B cell (primary cell): ENCODE measurements around the gene TCF7L2. TPM values are rescaled to one million over a fixed set of nuclear protein-coding genes. Genes with fewer than 3 reads are reported as not detected.

Experiments
- ATAC-seq: fragments of 200-7000 bp; cut with Tn5 transposase; one replicate; pipeline ENCODE4 v1.10.0; 2021; ENCODE audit warnings: low read depth, mild to moderate bottlenecking, moderate number of reproducible peaks, moderate library complexity
- CTCF ChIA-PET: fragments of 350-600 bp; sonication (Branson Sonifier 250); formaldehyde crosslinking; loops from one replicate; lab custom pipeline; 2021; ENCODE audit warnings: antibody characterized with exemption, inconsistent platforms; lab: Charles Lee
- POLR2A ChIA-PET: fragments of 350-600 bp; sonication (Branson Sonifier 250); formaldehyde crosslinking; loops from one replicate; lab custom pipeline; 2021; ENCODE audit warnings: antibody characterized with exemption; lab: Charles Lee
- DNase-seq: peaks from one replicate; pipeline ENCODE4 v3.0.0; 2013
- H2AFZ ChIP-seq: 2 replicates; pipeline ENCODE4 v1.6.1; 2012; ENCODE audit warnings: mild to moderate bottlenecking, low read depth, low read length; ENCODE audit not compliant: insufficient read depth, poor library complexity, severe bottlenecking
- H3K27ac ChIP-seq, 2 donors: 1 replicate in 1 of 2; 2 replicates in 1 of 2; pipeline ENCODE4 v1.5.1; 2012 to 2013; ENCODE audit warnings: low read length in 2 of 2, mild to moderate bottlenecking in 2 of 2, moderate library complexity in 1 of 2
- H3K27me3 ChIP-seq, 4 experiments: fragments of 200-600 bp in 1 of 4; sonication (generic) in 1 of 4; replicated peaks in 1 of 4; 1 replicate in 2 of 4; 2 replicates in 2 of 4; pipeline versions ENCODE4 v1.6.1 to v1.7.0; 2013 to 2016; ENCODE audit warnings: low read length in 3 of 4, mild to moderate bottlenecking in 2 of 4, mixed read lengths in 1 of 4, moderate library complexity in 1 of 4; ENCODE audit not compliant: insufficient read depth in 4 of 4, control insufficient read depth in 3 of 4; ENCODE audit errors: control extremely low read depth in 1 of 4
- H3K36me3 ChIP-seq, 2 experiments: replicated peaks in 1 of 2; 1 replicate in 1 of 2; 2 replicates in 1 of 2; pipeline versions ENCODE4 v1.6.1 to v1.7.1; 2013; ENCODE audit warnings: low read length in 1 of 2; ENCODE audit not compliant: insufficient read depth in 2 of 2, control insufficient read depth in 1 of 2; ENCODE audit errors: control extremely low read depth in 1 of 2, extremely low read depth in 1 of 2
- H3K4me1 ChIP-seq, 2 donors: fragments of 200-600 bp in 1 of 2; sonication (generic) in 1 of 2; 1 replicate in 1 of 2; 2 replicates in 1 of 2; pipeline versions ENCODE4 v1.5.1 to v1.6.1; 2013 to 2017; ENCODE audit warnings: low read length in 2 of 2; ENCODE audit not compliant: control insufficient read depth in 2 of 2, insufficient read depth in 2 of 2
- H3K4me2 ChIP-seq: replicated peaks from 2 replicates; pipeline ENCODE3; 2012; ENCODE audit warnings: mild to moderate bottlenecking, low read depth, low read length; ENCODE audit not compliant: poor library complexity, severe bottlenecking
- H3K4me3 ChIP-seq, 5 experiments: fragments of 200-600 bp in 1 of 5; sonication (generic) in 1 of 5; 1 replicate in 3 of 5; 2 replicates in 2 of 5; pipeline versions ENCODE4 v1.5.1 to v1.7.0; 2011 to 2016; ENCODE audit warnings: low read length in 4 of 5, mild to moderate bottlenecking in 4 of 5, low read depth in 2 of 5, control low read depth in 1 of 5, moderate library complexity in 1 of 5; ENCODE audit not compliant: insufficient read depth in 1 of 5; ENCODE audit errors: control extremely low read depth in 1 of 5, extremely low read depth in 1 of 5
- H3K79me2 ChIP-seq: fragments of 200-600 bp; sonication (generic); one replicate; pipeline ENCODE4 v1.6.0; 2016; ENCODE audit warnings: low read length; ENCODE audit not compliant: control insufficient read depth, insufficient read depth
- H3K9ac ChIP-seq: fragments of 200-600 bp; sonication (generic); 2 replicates; pipeline ENCODE4 v1.6.1; 2017; ENCODE audit warnings: mild to moderate bottlenecking, low read length, moderate library complexity
- H3K9me3 ChIP-seq, 3 donors: one replicate each; pipeline versions ENCODE4 v1.6.1 to v1.7.1; 2013; ENCODE audit warnings: low read length in 2 of 3; ENCODE audit not compliant: control insufficient read depth in 2 of 3, insufficient read depth in 1 of 3; ENCODE audit errors: control extremely low read depth in 1 of 3
- H4K20me1 ChIP-seq: 2 replicates; pipeline ENCODE4 v1.6.0; 2012; ENCODE audit warnings: mild to moderate bottlenecking, low read length; ENCODE audit not compliant: insufficient read depth, control insufficient read depth, poor library complexity, severe bottlenecking
- H3K27ac Mint-ChIP-seq: one replicate; pipeline ENCODE4 v1.8.0; 2021; ENCODE audit warnings: mixed read lengths
- H3K27me3 Mint-ChIP-seq: one replicate; pipeline ENCODE4 v1.8.0; 2021; ENCODE audit warnings: mixed read lengths
- H3K4me1 Mint-ChIP-seq: one replicate; pipeline ENCODE4 v1.8.0; 2021; ENCODE audit warnings: mixed read lengths
- H3K4me3 Mint-ChIP-seq: one replicate; pipeline ENCODE4 v1.8.0; 2021; ENCODE audit warnings: mixed read lengths
- H3K9me3 Mint-ChIP-seq: one replicate; pipeline ENCODE4 v1.8.0; 2022; ENCODE audit warnings: mixed read lengths; ENCODE audit not compliant: insufficient read depth
- EZH2 ChIP-seq: IDR thresholded peaks from 2 replicates; pipeline ENCODE4 v1.6.1; 2012; ENCODE audit warnings: borderline replicate concordance, low read depth, mild to moderate bottlenecking, moderate library complexity, low read length; ENCODE audit not compliant: insufficient read depth, poor library complexity, severe bottlenecking
- WGBS: methylation state at CpG from one replicate; pipeline ENCODE4 v1.1.5; 2013; ENCODE audit warnings: missing lambda C conversion rate; ENCODE audit not compliant: insufficient coverage; 5-methylcytosine and 5-hydroxymethylcytosine counted together
- intact Hi-C: fragments of 100-400 bp; cut with micrococcal nuclease; formaldehyde crosslinking; loops from one replicate; pipeline ENCODE4 v1.10.0; 2022
- polyA plus RNA-seq: library from polyadenylated mRNA; depleted of rRNA; stranded (reverse); fragments of >200 nt; gene quantifications from 2 replicates; pipeline ENCODE4 v1.2.3, GENCODE V29; 2012
- total RNA-seq, 2 donors: library from RNA; stranded (reverse); fragments of 120-200 nt in 1 of 2; gene quantifications; 1 replicate in 1 of 2; 2 replicates in 1 of 2; pipeline versions ENCODE4 v1.2.3 to v1.2.4, GENCODE V29; 2013 to 2022
- TF ChIP-seq, protein P1 (sequence below): fragments of 200-600 bp; IDR thresholded peaks from one replicate; pipeline ENCODE4 v1.8.0; 2022; ENCODE audit warnings: antibody characterized with exemption, mild to moderate bottlenecking

TCF7L2 gene
- total and polyA plus RNA-seq, 2 donors (not counting 1 experiment from before 2014, with no cell fraction given): 0.48 to 1.1 TPM

GRCh38 chr10:113028456-113029440, 78.7 kb downstream of the TCF7L2 start:
- intact Hi-C loops: no loop called here
- no peak overlapping the region for H3K4me2 ChIP-seq
- DNase-seq (no peak), ATAC-seq (no peak)
- Mint-ChIP-seq H3K4me1 (no peaks in the 10 kb centered on the region), H3K4me3 (no peak overlapping the region), H3K27me3 (peaks cover 26% of the 10 kb centered on the region), H3K9me3 (no peaks in the 10 kb centered on the region), H3K27ac (no peak overlapping the region)
- CTCF ChIA-PET: no interaction called here
- H2AFZ ChIP-seq: no peak overlapping the region
- TF ChIP-seq EZH2: no peak
- TF ChIP-seq, protein P1, sequence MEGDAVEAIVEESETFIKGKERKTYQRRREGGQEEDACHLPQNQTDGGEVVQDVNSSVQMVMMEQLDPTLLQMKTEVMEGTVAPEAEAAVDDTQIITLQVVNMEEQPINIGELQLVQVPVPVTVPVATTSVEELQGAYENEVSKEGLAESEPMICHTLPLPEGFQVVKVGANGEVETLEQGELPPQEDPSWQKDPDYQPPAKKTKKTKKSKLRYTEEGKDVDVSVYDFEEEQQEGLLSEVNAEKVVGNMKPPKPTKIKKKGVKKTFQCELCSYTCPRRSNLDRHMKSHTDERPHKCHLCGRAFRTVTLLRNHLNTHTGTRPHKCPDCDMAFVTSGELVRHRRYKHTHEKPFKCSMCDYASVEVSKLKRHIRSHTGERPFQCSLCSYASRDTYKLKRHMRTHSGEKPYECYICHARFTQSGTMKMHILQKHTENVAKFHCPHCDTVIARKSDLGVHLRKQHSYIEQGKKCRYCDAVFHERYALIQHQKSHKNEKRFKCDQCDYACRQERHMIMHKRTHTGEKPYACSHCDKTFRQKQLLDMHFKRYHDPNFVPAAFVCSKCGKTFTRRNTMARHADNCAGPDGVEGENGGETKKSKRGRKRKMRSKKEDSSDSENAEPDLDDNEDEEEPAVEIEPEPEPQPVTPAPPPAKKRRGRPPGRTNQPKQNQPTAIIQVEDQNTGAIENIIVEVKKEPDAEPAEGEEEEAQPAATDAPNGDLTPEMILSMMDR: no peak
- 96% methylated on average over 7 of the region's 9 CpGs for WGBS
- H3K4me3 ChIP-seq: no peak overlapping the region
- no peaks in the 10 kb centered on the region for H3K27me3 ChIP-seq
- no peaks in the 10 kb centered on the region for H4K20me1 ChIP-seq
- H3K4me1 ChIP-seq: no peaks in the 10 kb centered on the region
- POLR2A ChIA-PET: no interaction called here
- H3K9me3 ChIP-seq: no peaks in the 10 kb centered on the region
- no peak overlapping the region for H3K27ac ChIP-seq
- H3K36me3 ChIP-seq: no peaks in the 10 kb centered on the region
- no peak overlapping the region for H3K9ac ChIP-seq
- H3K79me2 ChIP-seq: no peaks in the 10 kb centered on the region

GRCh38 chr10:113030453-113030852, 80.4 kb downstream of the TCF7L2 start:
- H3K4me1 Mint-ChIP-seq: no peaks in the 10 kb centered on the region
- ChIA-PET CTCF (no interaction called here), POLR2A (no interaction called here)
- no peak overlapping the region for H3K4me3 Mint-ChIP-seq
- WGBS: 100% methylated on average over 1 of the region's 1 CpG
- no peak overlapping the region for H3K4me2 ChIP-seq
- intact Hi-C loops: no loop called here
- H3K4me1 ChIP-seq: no peaks in the 10 kb centered on the region
- no peaks in the 10 kb centered on the region for H3K79me2 ChIP-seq
- no peak for DNase-seq
- H3K27me3 ChIP-seq: no peaks in the 10 kb centered on the region
- H3K27me3 Mint-ChIP-seq: peaks cover 29% of the 10 kb centered on the region
- no peak overlapping the region for H3K27ac ChIP-seq
- no peaks in the 10 kb centered on the region for H3K9me3 Mint-ChIP-seq
- H3K9ac ChIP-seq: no peak overlapping the region
- no peak overlapping the region for H2AFZ ChIP-seq
- no peak overlapping the region for H3K27ac Mint-ChIP-seq
- no peak for TF ChIP-seq EZH2
- TF ChIP-seq, protein P1: no peak
- no peaks in the 10 kb centered on the region for H3K36me3 ChIP-seq
- no peak for ATAC-seq
- H3K9me3 ChIP-seq: no peaks in the 10 kb centered on the region
- H3K4me3 ChIP-seq: no peak overlapping the region
- H4K20me1 ChIP-seq: no peaks in the 10 kb centered on the region
